Keratinocyte (primary cell): ENCODE measurements around the gene C12orf60. TPM values are rescaled to one million over a fixed set of nuclear protein-coding genes. Genes with fewer than 3 reads are reported as not detected.

Experiments
- DNase-seq: peaks from one replicate; pipeline ENCODE4 v3.0.0-alpha.2; 2011; ENCODE audit warnings: low read depth, missing footprints, low spot score
- FAIRE-seq: peaks from 2 replicates; lab custom pipeline; 2011; peaks lifted over from hg19 to GRCh38; lab: Jason Lieb, UNC
- H2AFZ ChIP-seq: 2 replicates; pipeline ENCODE4 v1.6.0; 2012; ENCODE audit warnings: low read length, control low read depth, inconsistent platforms; ENCODE audit not compliant: control insufficient read depth
- H3K27ac ChIP-seq: 2 replicates; pipeline ENCODE4 v1.5.1; 2011; ENCODE audit warnings: low read length; ENCODE audit not compliant: control insufficient read depth, insufficient read depth
- H3K27me3 ChIP-seq: 3 replicates; pipeline ENCODE4 v1.6.0; 2011; ENCODE audit warnings: low read length; ENCODE audit not compliant: control insufficient read depth, insufficient read depth; ENCODE audit errors: extremely low read depth
- H3K36me3 ChIP-seq, 2 experiments: 2 replicates in 1 of 2; 3 replicates in 1 of 2; pipeline ENCODE4 v1.5.1; 2011; ENCODE audit warnings: low read length in 2 of 2, mild to moderate bottlenecking in 1 of 2; ENCODE audit not compliant: control insufficient read depth in 2 of 2, insufficient read depth in 2 of 2; ENCODE audit errors: extremely low read depth in 1 of 2
- H3K4me1 ChIP-seq: 3 replicates; pipeline ENCODE4 v1.5.1; 2011; ENCODE audit warnings: low read length; ENCODE audit not compliant: control insufficient read depth, insufficient read depth; ENCODE audit errors: extremely low read depth
- H3K4me2 ChIP-seq: 3 replicates; pipeline ENCODE4 v1.6.0; 2011; ENCODE audit warnings: low read depth, low read length; ENCODE audit not compliant: control insufficient read depth, insufficient read depth; ENCODE audit errors: extremely low read depth
- H3K4me3 ChIP-seq, 3 experiments: fragments of 200-600 bp in 1 of 3; sonication (generic) in 1 of 3; 2 replicates in 2 of 3; 3 replicates in 1 of 3; pipeline ENCODE4 v1.5.1; 2011 to 2016; ENCODE audit warnings: low read length in 3 of 3, mild to moderate bottlenecking in 3 of 3, control low read depth in 2 of 3, inconsistent platforms in 1 of 3, low read depth in 1 of 3, mixed read lengths in 1 of 3, mixed run types in 1 of 3, moderate library complexity in 1 of 3; ENCODE audit not compliant: control insufficient read depth in 2 of 3, insufficient read depth in 2 of 3; ENCODE audit errors: extremely low read depth in 1 of 3
- H3K79me2 ChIP-seq: 2 replicates; pipeline ENCODE4 v1.6.0; 2012; ENCODE audit warnings: low read length; ENCODE audit not compliant: control insufficient read depth, insufficient read depth
- H3K9ac ChIP-seq: 3 replicates; pipeline ENCODE4 v1.6.0; 2011; ENCODE audit warnings: low read length; ENCODE audit not compliant: control insufficient read depth, insufficient read depth; ENCODE audit errors: extremely low read depth
- H3K9me1 ChIP-seq: 3 replicates; pipeline ENCODE4 v1.6.0; 2011; ENCODE audit warnings: low read length; ENCODE audit not compliant: control insufficient read depth, insufficient read depth; ENCODE audit errors: extremely low read depth
- H3K9me3 ChIP-seq: 2 replicates; pipeline ENCODE4 v1.5.1; 2012; ENCODE audit warnings: low read depth, low read length; ENCODE audit not compliant: control insufficient read depth
- H4K20me1 ChIP-seq: 3 replicates; pipeline ENCODE4 v1.6.0; 2011; ENCODE audit warnings: low read length; ENCODE audit not compliant: control insufficient read depth, insufficient read depth; ENCODE audit errors: extremely low read depth
- EZH2 ChIP-seq: IDR thresholded peaks from one replicate; pipeline ENCODE4 v1.6.1; 2012; ENCODE audit warnings: inconsistent platforms, mild to moderate bottlenecking, low read length, moderate library complexity
- dilution Hi-C: fragments of 300-500 bp; cut with MboI; formaldehyde crosslinking; loops from one replicate; pipeline ENCODE4 v1.7.0; 2020; ENCODE audit warnings: low sequenced_read_pairs; ENCODE audit not compliant: extremely low pct_ligation_motif_present
- polyA plus RNA-seq, 5 experiments: library from polyadenylated mRNA; depleted of rRNA in 3 of 5; stranded (reverse) in 3 of 5; stranded (forward) in 1 of 5; unstranded in 1 of 5; fragments of >200 nt; gene quantifications; 1 replicate in 1 of 5; 2 replicates in 3 of 5; 3 replicates in 1 of 5; pipeline versions ENCODE4 v1.2.1 to v1.2.3, GENCODE V29; 2011 to 2012; ENCODE audit warnings: missing spikeins in 2 of 5, low read depth in 1 of 5, low replicate concordance in 1 of 5
- TF ChIP-seq, protein P1 (sequence below), 3 experiments: IDR thresholded peaks in 1 of 3; conservative IDR thresholded peaks in 1 of 3; optimal IDR thresholded peaks in 1 of 3; 2 replicates in 2 of 3; 3 replicates in 1 of 3; pipeline versions ENCODE3 to v1.5.1; 2011; ENCODE audit warnings: low read length in 3 of 3, mild to moderate bottlenecking in 3 of 3, moderate library complexity in 2 of 3, control low read depth in 1 of 3, inconsistent platforms in 1 of 3; ENCODE audit not compliant: insufficient read depth in 2 of 3; ENCODE audit errors: extremely low read depth in 1 of 3

C12orf60 gene
- polyA plus RNA-seq, 1 donor (not counting 4 experiments of a cell fraction or from before 2014, with no cell fraction given): 3.2 TPM

DNA sequence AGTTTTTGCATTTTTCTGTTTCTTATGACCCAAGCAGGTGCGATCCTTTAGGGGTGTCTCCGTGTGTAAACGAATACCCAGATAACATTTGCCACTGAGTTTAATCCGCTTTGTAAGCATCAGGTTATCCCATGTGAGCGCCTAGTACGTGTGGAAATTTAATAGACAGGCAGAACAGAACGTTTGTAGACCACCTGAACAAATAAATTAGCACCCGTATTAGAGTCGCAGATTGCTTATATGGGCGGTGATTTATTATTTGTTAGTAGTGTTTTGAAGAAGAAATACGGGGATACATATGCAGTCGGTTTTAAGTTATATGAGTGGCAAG lies 325 bp downstream of the C12orf60 start:
- peaks cover 9% of the 10 kb centered on the region for H3K4me1 ChIP-seq
- no peak for FAIRE-seq
- no peak for TF ChIP-seq EZH2
- TF ChIP-seq, protein P1, sequence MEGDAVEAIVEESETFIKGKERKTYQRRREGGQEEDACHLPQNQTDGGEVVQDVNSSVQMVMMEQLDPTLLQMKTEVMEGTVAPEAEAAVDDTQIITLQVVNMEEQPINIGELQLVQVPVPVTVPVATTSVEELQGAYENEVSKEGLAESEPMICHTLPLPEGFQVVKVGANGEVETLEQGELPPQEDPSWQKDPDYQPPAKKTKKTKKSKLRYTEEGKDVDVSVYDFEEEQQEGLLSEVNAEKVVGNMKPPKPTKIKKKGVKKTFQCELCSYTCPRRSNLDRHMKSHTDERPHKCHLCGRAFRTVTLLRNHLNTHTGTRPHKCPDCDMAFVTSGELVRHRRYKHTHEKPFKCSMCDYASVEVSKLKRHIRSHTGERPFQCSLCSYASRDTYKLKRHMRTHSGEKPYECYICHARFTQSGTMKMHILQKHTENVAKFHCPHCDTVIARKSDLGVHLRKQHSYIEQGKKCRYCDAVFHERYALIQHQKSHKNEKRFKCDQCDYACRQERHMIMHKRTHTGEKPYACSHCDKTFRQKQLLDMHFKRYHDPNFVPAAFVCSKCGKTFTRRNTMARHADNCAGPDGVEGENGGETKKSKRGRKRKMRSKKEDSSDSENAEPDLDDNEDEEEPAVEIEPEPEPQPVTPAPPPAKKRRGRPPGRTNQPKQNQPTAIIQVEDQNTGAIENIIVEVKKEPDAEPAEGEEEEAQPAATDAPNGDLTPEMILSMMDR (optimal IDR thresholded peaks at IDR 0.05 in 1 of 3, IDR thresholded peaks at IDR 0.05 in 1 of 3, conservative IDR thresholded peaks at IDR 0.05 in 1 of 3; ENCODE audit: extremely low read depth in 1 of 3, insufficient read depth in 2 of 3, low read length in 3 of 3): no peak
- H3K79me2 ChIP-seq: peaks cover 38% of the 10 kb centered on the region
- no peak for DNase-seq
- peak overlapping the region; percentile 94 for H3K9ac ChIP-seq
- dilution Hi-C loops: no loop called here
- H3K4me2 ChIP-seq: peak overlapping the region; percentile 80
- peak overlapping the region; percentile 96 for H3K27ac ChIP-seq
- peaks cover 0 to 7% of the 10 kb centered on the region in 2 experiments for H3K36me3 ChIP-seq
- peak overlapping the region; percentile 82 for H2AFZ ChIP-seq
- no peaks in the 10 kb centered on the region for H3K9me3 ChIP-seq
- H3K27me3 ChIP-seq: no peaks in the 10 kb centered on the region
- no peaks in the 10 kb centered on the region for H4K20me1 ChIP-seq
- H3K9me1 ChIP-seq: no peaks in the 10 kb centered on the region
- peak overlapping the region; percentile 70 to 92 (median 76) for H3K4me3 ChIP-seq

DNA sequence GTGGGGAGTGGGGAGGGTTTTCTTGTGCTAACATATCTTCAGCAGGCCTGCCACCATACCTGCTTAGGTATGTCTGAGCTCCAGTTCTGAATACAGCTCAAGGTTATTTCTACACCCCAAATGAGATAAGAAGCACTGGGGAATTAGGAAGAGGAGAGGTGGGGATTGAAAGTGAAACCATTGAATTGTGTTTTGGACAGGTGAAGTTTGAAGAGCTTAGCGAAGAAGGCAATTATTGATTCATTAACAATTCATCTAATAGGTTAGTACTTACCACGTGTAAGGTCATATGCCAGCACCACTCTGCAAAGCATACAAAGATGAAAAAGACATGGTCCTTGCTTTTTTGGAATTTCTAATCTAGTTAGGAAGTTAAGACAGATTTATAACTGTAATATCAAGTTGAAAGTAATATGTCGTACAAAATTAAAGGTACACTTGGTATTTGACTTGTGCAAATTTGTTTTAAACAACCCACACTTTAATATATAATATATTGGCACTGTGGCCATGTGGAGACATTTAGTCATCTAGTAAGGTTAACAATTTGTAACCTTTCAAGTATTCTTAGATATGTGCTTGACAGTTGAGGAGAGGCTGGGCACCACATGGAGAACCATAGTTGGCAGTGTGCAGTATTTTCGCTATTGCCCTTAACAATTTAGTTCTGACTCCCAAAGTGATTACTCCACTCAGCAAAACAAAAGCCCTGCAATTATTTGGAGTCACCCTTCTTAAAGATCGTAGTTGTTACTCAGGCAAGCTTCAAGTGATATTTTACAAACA lies 6.9 kb downstream of the C12orf60 start:
- no peak for FAIRE-seq
- no peaks in the 10 kb centered on the region for H3K4me1 ChIP-seq
- no peak overlapping the region for H3K27ac ChIP-seq

More for the DNA sequence above, 6.9 kb downstream of the C12orf60 start:
- Histone ChIP-seq H4K20me1 (no peaks in the 10 kb centered on the region), H3K79me2 (no peaks in the 10 kb centered on the region), H3K9me3 (no peaks in the 10 kb centered on the region), H3K27me3 (no peaks in the 10 kb centered on the region), H3K4me3 (no peak overlapping the region), H2AFZ (no peak overlapping the region), H3K9ac (no peak overlapping the region), H3K36me3 (no peaks in the 10 kb centered on the region), H3K9me1 (no peaks in the 10 kb centered on the region), H3K4me2 (no peak overlapping the region)
- TF ChIP-seq, protein P1 (optimal IDR thresholded peaks at IDR 0.05 in 1 of 3, IDR thresholded peaks at IDR 0.05 in 1 of 3, conservative IDR thresholded peaks at IDR 0.05 in 1 of 3; ENCODE audit: extremely low read depth in 1 of 3, insufficient read depth in 2 of 3, low read length in 3 of 3): no peak
- TF ChIP-seq EZH2: no peak
- dilution Hi-C loops: no loop called here
- DNase-seq: no peak
